K562 (cell line): Measurements from ENCODE around the gene TTC38. TPM values are rescaled to one million over a fixed set of nuclear protein-coding genes. Genes with fewer than 3 reads are reported as not detected.

Experiments used
- ELF1 ChIP-seq: fragments of 200-800 bp; sonication (Bioruptor generic); IDR thresholded peaks from 2 replicates; pipeline ENCODE4 v1.6.1; 2016; ENCODE audit warnings: missing genetic modification characterization, missing compliant biosample characterization
- HCFC1 ChIP-seq: IDR thresholded peaks from 2 replicates; pipeline ENCODE4 v1.6.1; 2012; ENCODE audit warnings: low read depth, low read length, improper control_type of control experiment
- MED1 ChIP-seq: sonication (generic); formaldehyde crosslinking; IDR thresholded peaks from 2 replicates; pipeline ENCODE4 v1.8.1; 2023; ENCODE audit warnings: missing genetic modification reagents, borderline replicate concordance
- SMAD2 ChIP-seq: fragments of 150-350 bp; IDR thresholded peaks from 2 replicates; pipeline ENCODE4 v1.6.1; 2014; ENCODE audit warnings: low read depth, mild to moderate bottlenecking, low read length
- ZNF12 ChIP-seq: sonication (generic); formaldehyde crosslinking; IDR thresholded peaks from 2 replicates; pipeline ENCODE4 v1.4.0; 2020; ENCODE audit warnings: mild to moderate bottlenecking, missing genetic modification reagents
- polyA plus RNA-seq, 8 experiments: library from polyadenylated mRNA; depleted of rRNA in 4 of 8; stranded (reverse) in 5 of 8; unstranded in 3 of 8; fragments of >200 nt; fragmentation: Nextera tagmentation in 2 of 8; fragmentation: Illumina TruSeq in 1 of 8; extraction: Ambion mirVana in 2 of 8; extraction: Trizol in 1 of 8; gene quantifications; 2 replicates each; pipeline versions ENCODE4 v1.2.1 to v1.2.3, GENCODE V29; 2011 to 2014; ENCODE audit warnings: inconsistent platforms in 1 of 8, missing spikeins in 1 of 8
- total RNA-seq, 7 experiments: library from RNA; depleted of rRNA in 6 of 7; stranded (reverse); fragments of >200 nt in 6 of 7; fragmentation: Illumina TruSeq in 2 of 7; extraction: Trizol in 2 of 7; gene quantifications; 2 replicates each; pipeline versions ENCODE4 v1.2.1 to v1.2.3, GENCODE V29; 2011 to 2021; ENCODE audit warnings: low replicate concordance in 1 of 7
- TF ChIP-seq, protein P1 (sequence below): fragments of 250-450 bp; sonication (Bioruptor Pico); IDR thresholded peaks from 2 replicates; pipeline ENCODE4 v1.9.0; 2021; ENCODE audit warnings: mild to moderate bottlenecking
- TF ChIP-seq, protein P2 (sequence below): fragments of 450-650 bp; IDR thresholded peaks from 2 replicates; pipeline ENCODE4 v1.6.1; 2016; ENCODE audit warnings: low read depth
- TF ChIP-seq, protein P3 (sequence below): fragments of 450-650 bp; IDR thresholded peaks from one replicate; pipeline ENCODE4 v1.6.1; 2018; ENCODE audit warnings: mild to moderate bottlenecking, moderate library complexity; ENCODE audit not compliant: partially characterized antibody
- TF ChIP-seq, protein P4 (sequence below): fragments of 450-650 bp; IDR thresholded peaks from 2 replicates; pipeline ENCODE4 v1.6.1; 2016
- TF ChIP-seq, protein P5 (sequence below): sonication (generic); formaldehyde crosslinking; IDR thresholded peaks from 2 replicates; pipeline ENCODE4 v1.4.0; 2020; ENCODE audit warnings: mild to moderate bottlenecking, missing genetic modification reagents
- TF ChIP-seq, protein P6 (sequence below): IDR thresholded peaks from 2 replicates; pipeline ENCODE4 v1.6.1; 2016; ENCODE audit warnings: missing genetic modification characterization, missing compliant biosample characterization

The TTC38 gene
- total and polyA plus RNA-seq, 9 of the 15 experiments (the other 6 are each of a cell fraction or from before 2014, with no cell fraction given), result 0.84 to 28.4 (median 18.1) TPM

DNA sequence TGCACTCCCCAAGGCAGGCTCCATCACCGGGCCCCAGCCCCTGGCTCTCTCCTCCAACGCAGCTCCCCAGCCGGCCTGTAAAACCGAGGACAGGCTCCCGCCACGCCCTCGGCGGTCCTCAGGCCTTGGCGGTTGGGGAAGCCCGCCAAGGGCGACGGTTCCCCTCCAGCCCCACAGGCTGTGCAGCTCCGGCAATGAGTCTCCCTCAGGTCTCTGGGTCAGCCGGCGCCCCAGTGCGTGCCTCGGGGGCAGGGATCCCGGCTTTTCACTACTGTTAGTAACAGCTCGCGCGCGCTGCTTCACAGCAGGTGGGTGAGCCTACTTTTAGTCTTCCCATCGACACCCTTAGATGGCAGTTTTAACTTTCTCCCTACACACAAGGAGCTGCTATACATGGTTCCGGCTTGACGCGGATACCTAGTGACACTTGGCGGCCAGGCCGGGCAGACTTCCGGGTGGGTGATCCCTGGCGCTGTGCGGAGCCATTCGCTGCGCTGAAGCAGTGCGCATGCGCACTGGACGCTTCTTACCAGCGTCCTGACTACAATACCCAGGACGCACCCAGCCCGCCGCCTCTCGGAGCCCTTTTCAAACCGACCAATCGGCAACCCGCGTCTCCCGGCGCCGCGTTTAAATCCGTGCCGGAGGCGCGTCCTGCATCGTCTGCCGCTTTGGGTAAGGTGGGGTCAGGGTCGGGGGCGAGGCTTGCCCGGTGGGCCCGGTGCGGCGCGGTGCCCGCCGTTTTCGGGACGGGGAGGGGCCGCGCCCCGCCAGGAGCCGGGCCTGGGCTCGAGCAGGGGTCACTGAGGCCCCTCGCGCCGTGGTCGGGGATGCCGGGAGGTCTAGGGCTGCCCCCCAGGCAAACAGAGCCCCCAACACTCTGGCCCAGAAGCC, 28.7 kb downstream of the TTC38 start, which contains the start of gene GTSE1 (continued):
- TF ChIP-seq HCFC1, result peak; percentile 88
- TF ChIP-seq, protein P1, sequence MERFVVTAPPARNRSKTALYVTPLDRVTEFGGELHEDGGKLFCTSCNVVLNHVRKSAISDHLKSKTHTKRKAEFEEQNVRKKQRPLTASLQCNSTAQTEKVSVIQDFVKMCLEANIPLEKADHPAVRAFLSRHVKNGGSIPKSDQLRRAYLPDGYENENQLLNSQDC (CRISPR knock-in tag), result no peak
- TF ChIP-seq MED1 (CRISPR knock-in tag), result no peak
- TF ChIP-seq, protein P2, sequence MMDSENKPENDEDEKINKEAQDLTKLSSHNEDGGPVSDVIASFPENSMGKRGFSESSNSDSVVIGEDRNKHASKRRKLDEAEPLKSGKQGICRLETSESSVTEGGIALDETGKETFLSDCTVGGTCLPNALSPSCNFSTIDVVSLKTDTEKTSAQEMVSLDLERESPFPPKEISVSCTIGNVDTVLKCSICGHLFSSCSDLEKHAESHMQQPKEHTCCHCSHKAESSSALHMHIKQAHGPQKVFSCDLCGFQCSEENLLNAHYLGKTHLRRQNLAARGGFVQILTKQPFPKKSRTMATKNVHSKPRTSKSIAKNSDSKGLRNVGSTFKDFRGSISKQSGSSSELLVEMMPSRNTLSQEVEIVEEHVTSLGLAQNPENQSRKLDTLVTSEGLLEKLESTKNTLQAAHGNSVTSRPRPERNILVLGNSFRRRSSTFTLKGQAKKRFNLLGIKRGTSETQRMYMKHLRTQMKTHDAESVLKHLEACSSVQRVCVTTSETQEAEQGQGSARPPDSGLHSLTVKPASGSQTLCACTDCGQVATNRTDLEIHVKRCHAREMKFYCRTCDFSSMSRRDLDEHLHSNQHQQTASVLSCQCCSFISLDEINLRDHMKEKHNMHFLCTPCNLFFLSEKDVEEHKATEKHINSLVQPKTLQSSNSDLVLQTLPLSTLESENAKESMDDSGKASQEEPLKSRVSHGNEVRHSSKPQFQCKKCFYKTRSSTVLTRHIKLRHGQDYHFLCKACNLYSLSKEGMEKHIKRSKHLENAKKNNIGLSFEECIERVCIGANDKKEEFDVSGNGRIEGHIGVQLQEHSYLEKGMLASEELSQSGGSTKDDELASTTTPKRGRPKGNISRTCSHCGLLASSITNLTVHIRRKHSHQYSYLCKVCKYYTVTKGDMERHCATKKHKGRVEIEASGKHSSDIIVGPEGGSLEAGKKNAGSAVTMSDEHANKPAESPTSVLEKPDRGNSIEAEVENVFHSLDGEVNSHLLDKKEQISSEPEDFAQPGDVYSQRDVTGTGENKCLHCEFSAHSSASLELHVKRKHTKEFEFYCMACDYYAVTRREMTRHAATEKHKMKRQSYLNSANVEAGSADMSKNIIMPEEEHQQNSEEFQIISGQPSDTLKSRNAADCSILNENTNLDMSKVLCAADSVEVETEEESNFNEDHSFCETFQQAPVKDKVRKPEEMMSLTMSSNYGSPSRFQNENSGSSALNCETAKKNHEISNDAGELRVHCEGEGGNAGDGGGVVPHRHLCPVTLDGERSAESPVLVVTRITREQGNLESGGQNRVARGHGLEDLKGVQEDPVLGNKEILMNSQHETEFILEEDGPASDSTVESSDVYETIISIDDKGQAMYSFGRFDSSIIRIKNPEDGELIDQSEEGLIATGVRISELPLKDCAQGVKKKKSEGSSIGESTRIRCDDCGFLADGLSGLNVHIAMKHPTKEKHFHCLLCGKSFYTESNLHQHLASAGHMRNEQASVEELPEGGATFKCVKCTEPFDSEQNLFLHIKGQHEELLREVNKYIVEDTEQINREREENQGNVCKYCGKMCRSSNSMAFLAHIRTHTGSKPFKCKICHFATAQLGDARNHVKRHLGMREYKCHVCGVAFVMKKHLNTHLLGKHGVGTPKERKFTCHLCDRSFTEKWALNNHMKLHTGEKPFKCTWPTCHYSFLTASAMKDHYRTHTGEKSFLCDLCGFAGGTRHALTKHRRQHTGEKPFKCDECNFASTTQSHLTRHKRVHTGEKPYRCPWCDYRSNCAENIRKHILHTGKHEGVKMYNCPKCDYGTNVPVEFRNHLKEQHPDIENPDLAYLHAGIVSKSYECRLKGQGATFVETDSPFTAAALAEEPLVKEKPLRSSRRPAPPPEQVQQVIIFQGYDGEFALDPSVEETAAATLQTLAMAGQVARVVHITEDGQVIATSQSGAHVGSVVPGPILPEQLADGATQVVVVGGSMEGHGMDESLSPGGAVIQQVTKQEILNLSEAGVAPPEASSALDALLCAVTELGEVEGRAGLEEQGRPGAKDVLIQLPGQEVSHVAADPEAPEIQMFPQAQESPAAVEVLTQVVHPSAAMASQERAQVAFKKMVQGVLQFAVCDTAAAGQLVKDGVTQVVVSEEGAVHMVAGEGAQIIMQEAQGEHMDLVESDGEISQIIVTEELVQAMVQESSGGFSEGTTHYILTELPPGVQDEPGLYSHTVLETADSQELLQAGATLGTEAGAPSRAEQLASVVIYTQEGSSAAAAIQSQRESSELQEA, result no peak
- TF ChIP-seq, protein P3, sequence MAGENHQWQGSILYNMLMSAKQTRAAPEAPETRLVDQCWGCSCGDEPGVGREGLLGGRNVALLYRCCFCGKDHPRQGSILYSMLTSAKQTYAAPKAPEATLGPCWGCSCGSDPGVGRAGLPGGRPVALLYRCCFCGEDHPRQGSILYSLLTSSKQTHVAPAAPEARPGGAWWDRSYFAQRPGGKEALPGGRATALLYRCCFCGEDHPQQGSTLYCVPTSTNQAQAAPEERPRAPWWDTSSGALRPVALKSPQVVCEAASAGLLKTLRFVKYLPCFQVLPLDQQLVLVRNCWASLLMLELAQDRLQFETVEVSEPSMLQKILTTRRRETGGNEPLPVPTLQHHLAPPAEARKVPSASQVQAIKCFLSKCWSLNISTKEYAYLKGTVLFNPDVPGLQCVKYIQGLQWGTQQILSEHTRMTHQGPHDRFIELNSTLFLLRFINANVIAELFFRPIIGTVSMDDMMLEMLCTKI, result no peak
- no peak for TF ChIP-seq ZNF12
- TF ChIP-seq, protein P4, sequence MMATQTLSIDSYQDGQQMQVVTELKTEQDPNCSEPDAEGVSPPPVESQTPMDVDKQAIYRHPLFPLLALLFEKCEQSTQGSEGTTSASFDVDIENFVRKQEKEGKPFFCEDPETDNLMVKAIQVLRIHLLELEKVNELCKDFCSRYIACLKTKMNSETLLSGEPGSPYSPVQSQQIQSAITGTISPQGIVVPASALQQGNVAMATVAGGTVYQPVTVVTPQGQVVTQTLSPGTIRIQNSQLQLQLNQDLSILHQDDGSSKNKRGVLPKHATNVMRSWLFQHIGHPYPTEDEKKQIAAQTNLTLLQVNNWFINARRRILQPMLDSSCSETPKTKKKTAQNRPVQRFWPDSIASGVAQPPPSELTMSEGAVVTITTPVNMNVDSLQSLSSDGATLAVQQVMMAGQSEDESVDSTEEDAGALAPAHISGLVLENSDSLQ, result no peak; the same call in 1 of the 2 replicates
- TF ChIP-seq, protein P5, sequence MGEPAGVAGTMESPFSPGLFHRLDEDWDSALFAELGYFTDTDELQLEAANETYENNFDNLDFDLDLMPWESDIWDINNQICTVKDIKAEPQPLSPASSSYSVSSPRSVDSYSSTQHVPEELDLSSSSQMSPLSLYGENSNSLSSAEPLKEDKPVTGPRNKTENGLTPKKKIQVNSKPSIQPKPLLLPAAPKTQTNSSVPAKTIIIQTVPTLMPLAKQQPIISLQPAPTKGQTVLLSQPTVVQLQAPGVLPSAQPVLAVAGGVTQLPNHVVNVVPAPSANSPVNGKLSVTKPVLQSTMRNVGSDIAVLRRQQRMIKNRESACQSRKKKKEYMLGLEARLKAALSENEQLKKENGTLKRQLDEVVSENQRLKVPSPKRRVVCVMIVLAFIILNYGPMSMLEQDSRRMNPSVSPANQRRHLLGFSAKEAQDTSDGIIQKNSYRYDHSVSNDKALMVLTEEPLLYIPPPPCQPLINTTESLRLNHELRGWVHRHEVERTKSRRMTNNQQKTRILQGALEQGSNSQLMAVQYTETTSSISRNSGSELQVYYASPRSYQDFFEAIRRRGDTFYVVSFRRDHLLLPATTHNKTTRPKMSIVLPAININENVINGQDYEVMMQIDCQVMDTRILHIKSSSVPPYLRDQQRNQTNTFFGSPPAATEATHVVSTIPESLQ (CRISPR knock-in tag), result no peak
- TF ChIP-seq ELF1 (tag), result peak; percentile 97
- TF ChIP-seq, protein P6, sequence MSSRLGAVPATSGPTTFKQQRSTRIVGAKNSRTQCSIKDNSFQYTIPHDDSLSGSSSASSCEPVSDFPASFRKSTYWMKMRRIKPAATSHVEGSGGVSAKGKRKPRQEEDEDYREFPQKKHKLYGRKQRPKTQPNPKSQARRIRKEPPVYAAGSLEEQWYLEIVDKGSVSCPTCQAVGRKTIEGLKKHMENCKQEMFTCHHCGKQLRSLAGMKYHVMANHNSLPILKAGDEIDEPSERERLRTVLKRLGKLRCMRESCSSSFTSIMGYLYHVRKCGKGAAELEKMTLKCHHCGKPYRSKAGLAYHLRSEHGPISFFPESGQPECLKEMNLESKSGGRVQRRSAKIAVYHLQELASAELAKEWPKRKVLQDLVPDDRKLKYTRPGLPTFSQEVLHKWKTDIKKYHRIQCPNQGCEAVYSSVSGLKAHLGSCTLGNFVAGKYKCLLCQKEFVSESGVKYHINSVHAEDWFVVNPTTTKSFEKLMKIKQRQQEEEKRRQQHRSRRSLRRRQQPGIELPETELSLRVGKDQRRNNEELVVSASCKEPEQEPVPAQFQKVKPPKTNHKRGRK, result no peak
- no peak for TF ChIP-seq SMAD2
